MM.1S (cell line): ENCODE data around the gene CD82.

Experiments used
- DNase-seq: peaks from one replicate; pipeline ENCODE4 v3.0.0-alpha.2; 2015
- H2AFZ ChIP-seq: fragments of 300-600 bp; sonication (generic); 2 replicates; pipeline ENCODE4 v1.6.0; 2016; ENCODE audit warnings: antibody characterized with exemption, low read length
- H3F3A ChIP-seq: fragments of 300-600 bp; sonication (generic); 2 replicates; pipeline ENCODE4 v1.6.1; 2016; ENCODE audit warnings: mild to moderate bottlenecking, antibody characterized with exemption, low read length, moderate library complexity, mixed read lengths; ENCODE audit not compliant: insufficient read depth
- H3K27ac ChIP-seq: fragments of 300-600 bp; sonication (generic); 2 replicates; pipeline ENCODE4 v1.5.1; 2016; ENCODE audit warnings: mild to moderate bottlenecking, low read length
- H3K27me3 ChIP-seq: fragments of 300-600 bp; sonication (generic); replicated peaks from 2 replicates; pipeline ENCODE4 v1.6.0; 2016; ENCODE audit warnings: low read length; ENCODE audit not compliant: insufficient read depth
- H3K36me3 ChIP-seq: fragments of 300-600 bp; sonication (generic); replicated peaks from 2 replicates; pipeline ENCODE4 v1.6.1; 2016; ENCODE audit warnings: mild to moderate bottlenecking, low read length, mixed read lengths; ENCODE audit not compliant: insufficient read depth
- H3K4me1 ChIP-seq: fragments of 300-600 bp; sonication (generic); 2 replicates; pipeline ENCODE4 v1.6.1; 2016; ENCODE audit warnings: low read length, mixed read lengths
- H3K4me2 ChIP-seq: fragments of 300-600 bp; sonication (generic); 2 replicates; pipeline ENCODE4 v1.6.0; 2016; ENCODE audit warnings: low read depth, low read length
- H3K4me3 ChIP-seq: fragments of 300-600 bp; sonication (generic); 2 replicates; pipeline ENCODE4 v1.5.1; 2016; ENCODE audit warnings: low read length, mixed read lengths
- H3K79me2 ChIP-seq: fragments of 300-600 bp; sonication (generic); 2 replicates; pipeline ENCODE4 v1.6.1; 2016; ENCODE audit warnings: mixed run types, low read length, mixed read lengths
- H3K9ac ChIP-seq: fragments of 300-600 bp; sonication (generic); 2 replicates; pipeline ENCODE4 v1.6.1; 2016; ENCODE audit warnings: low read length, mixed read lengths
- H3K9me2 ChIP-seq: fragments of 300-600 bp; sonication (generic); replicated peaks from 2 replicates; pipeline ENCODE4 v1.6.1; 2016; ENCODE audit warnings: mild to moderate bottlenecking, low read length, mixed read lengths; ENCODE audit not compliant: insufficient read depth
- H3K9me3 ChIP-seq: fragments of 300-600 bp; sonication (generic); replicated peaks from 2 replicates; pipeline ENCODE4 v1.6.1; 2016; ENCODE audit warnings: mild to moderate bottlenecking, low read length, mixed read lengths; ENCODE audit not compliant: insufficient read depth
- H4K20me1 ChIP-seq: fragments of 300-600 bp; sonication (generic); 2 replicates; pipeline ENCODE4 v1.6.1; 2016; ENCODE audit warnings: mild to moderate bottlenecking, low read length, moderate library complexity, mixed read lengths; ENCODE audit not compliant: insufficient read depth
- EZH2 ChIP-seq: fragments of 300-600 bp; sonication (generic); optimal IDR thresholded peaks from 2 replicates; pipeline ENCODE3; 2017; ENCODE audit warnings: low read depth, mild to moderate bottlenecking, antibody characterized with exemption, low read length, mixed read lengths
- EZH2phosphoT487 ChIP-seq: fragments of 300-600 bp; sonication (generic); IDR thresholded peaks from 2 replicates; pipeline ENCODE4 v1.6.1; 2018; ENCODE audit warnings: antibody characterized with exemption, low read length
- TF ChIP-seq, protein P1 (sequence below): fragments of 300-600 bp; sonication (generic); IDR thresholded peaks from 2 replicates; pipeline ENCODE4 v1.5.1; 2016; ENCODE audit warnings: antibody characterized with exemption, low read length, mixed read lengths

The CD82 gene

DNA sequence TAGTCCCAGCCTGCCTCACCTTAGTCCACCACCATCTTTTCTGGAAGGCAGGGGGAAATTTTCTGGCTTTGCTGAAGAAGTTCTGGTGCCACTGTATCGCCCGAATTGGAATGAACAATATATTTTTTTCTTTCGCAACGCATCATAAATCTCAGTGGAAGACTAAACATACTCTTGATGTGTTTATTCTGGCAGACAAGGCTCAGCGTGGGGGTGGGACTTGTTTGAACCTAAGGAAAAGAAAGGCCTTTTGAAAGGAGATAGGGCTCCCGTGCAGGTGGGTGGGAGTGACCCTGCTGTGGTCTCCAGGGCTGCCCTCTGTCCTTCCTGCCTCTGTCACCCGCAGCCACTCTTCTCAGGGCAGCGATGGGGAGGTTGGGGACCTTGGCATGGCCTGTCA, 42.5 kb downstream of the CD82 start:
- Histone ChIP-seq H3K27me3 (no peaks in the 10 kb centered on the region), H3K36me3 (peaks cover 3% of the 10 kb centered on the region; the same call in 1 of the 2 replicates), H3K27ac (no peak overlapping the region), H2AFZ (no peak overlapping the region), H3K79me2 (no peaks in the 10 kb centered on the region), H3K4me3 (no peak overlapping the region), H4K20me1 (no peaks in the 10 kb centered on the region), H3K9me3 (no peaks in the 10 kb centered on the region), H3K9ac (no peak overlapping the region), H3F3A (no peaks in the 10 kb centered on the region), H3K4me1 (no peaks in the 10 kb centered on the region), H3K4me2 (no peak overlapping the region), H3K9me2 (no peaks in the 10 kb centered on the region)
- no peak for DNase-seq
- TF ChIP-seq EZH2phosphoT487 (no peak), EZH2 (no peak)
- TF ChIP-seq, protein P1, sequence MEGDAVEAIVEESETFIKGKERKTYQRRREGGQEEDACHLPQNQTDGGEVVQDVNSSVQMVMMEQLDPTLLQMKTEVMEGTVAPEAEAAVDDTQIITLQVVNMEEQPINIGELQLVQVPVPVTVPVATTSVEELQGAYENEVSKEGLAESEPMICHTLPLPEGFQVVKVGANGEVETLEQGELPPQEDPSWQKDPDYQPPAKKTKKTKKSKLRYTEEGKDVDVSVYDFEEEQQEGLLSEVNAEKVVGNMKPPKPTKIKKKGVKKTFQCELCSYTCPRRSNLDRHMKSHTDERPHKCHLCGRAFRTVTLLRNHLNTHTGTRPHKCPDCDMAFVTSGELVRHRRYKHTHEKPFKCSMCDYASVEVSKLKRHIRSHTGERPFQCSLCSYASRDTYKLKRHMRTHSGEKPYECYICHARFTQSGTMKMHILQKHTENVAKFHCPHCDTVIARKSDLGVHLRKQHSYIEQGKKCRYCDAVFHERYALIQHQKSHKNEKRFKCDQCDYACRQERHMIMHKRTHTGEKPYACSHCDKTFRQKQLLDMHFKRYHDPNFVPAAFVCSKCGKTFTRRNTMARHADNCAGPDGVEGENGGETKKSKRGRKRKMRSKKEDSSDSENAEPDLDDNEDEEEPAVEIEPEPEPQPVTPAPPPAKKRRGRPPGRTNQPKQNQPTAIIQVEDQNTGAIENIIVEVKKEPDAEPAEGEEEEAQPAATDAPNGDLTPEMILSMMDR = no peak

DNA sequence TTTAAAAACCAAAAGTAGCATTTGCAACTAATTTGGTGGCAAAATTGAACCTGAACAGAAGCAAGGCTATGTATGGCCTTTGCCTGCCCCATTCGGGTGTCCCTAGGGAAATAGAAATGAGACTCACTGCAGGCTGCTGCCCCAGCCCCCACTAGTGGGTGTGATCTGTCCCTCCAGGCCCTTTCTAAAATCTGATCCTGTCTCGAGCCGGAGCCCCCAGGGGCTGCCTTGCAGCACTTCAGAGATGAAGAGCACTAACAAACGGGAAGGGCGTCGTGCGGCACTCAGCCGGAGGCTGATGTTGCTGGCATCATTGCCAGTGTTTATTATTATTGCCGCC, 43.2 kb downstream of the CD82 start:
- Histone ChIP-seq H3K4me3 (no peak overlapping the region), H3K9me2 (no peaks in the 10 kb centered on the region), H4K20me1 (no peaks in the 10 kb centered on the region), H3K4me2 (no peak overlapping the region), H3K79me2 (no peaks in the 10 kb centered on the region), H3K27ac (no peak overlapping the region), H3K27me3 (no peaks in the 10 kb centered on the region), H3F3A (no peaks in the 10 kb centered on the region), H2AFZ (no peak overlapping the region), H3K9me3 (no peaks in the 10 kb centered on the region), H3K9ac (no peak overlapping the region), H3K36me3 (peaks cover 3% of the 10 kb centered on the region; the same call in 1 of the 2 replicates), H3K4me1 (no peaks in the 10 kb centered on the region)
- no peak for DNase-seq
- TF ChIP-seq EZH2 (no peak), EZH2phosphoT487 (no peak)
- TF ChIP-seq, protein P1 = no peak

DNA sequence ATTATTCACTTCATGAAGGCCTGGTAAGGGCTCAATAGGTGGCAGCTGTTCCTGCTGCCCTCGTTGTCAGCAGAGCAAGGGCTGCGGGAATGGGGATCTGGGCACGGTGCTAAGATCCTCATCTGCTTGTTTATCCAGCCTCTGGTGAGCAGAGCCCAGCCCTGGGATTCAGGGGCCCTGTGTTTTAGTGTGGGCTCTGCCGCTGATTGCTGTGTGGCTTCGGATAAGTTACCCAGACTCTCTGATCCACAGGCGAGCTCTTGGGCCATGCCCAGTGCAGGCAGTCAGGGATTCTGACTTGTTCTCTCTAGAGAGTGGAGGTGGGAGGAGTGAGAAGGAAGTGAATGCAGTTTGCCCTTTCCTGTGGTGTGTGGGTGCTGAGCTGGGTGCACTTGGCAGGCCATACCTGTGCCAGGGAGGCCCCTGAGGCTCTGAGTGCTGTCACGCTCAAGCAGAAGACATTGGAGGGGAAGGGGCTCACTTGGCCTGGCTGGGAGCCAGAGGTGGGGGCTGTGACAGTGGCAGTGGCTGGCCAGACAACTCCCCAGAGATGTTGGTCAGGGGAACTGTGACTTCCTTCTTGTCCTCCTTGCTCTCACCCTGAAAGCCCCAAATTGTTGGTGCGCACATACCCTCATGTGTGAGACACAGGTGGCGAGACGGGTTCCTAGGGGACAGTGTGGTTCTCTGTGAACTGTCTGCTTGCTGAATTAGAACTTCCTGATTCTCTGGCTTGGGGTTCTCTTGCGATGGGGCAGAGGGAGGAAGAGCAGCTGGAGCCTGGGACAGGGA, 43.7 kb downstream of the CD82 start:
- no peak overlapping the region for H2AFZ ChIP-seq
- H3K9me3 ChIP-seq = no peaks in the 10 kb centered on the region
- no peaks in the 10 kb centered on the region for H3F3A ChIP-seq
- no peak for DNase-seq
- no peak overlapping the region for H3K9ac ChIP-seq
- H3K27ac ChIP-seq = no peak overlapping the region
- H3K79me2 ChIP-seq = no peaks in the 10 kb centered on the region
- no peaks in the 10 kb centered on the region for H3K4me1 ChIP-seq
- TF ChIP-seq EZH2phosphoT487 (no peak), EZH2 (no peak)
- TF ChIP-seq, protein P1 = no peak
- no peak overlapping the region for H3K4me3 ChIP-seq
- H3K36me3 ChIP-seq = peaks cover 3% of the 10 kb centered on the region; the same call in 1 of the 2 replicates
- no peak overlapping the region for H3K4me2 ChIP-seq
- no peaks in the 10 kb centered on the region for H3K9me2 ChIP-seq
- no peaks in the 10 kb centered on the region for H4K20me1 ChIP-seq
- no peaks in the 10 kb centered on the region for H3K27me3 ChIP-seq
